SK-N-SH (cell line): ENCODE data around the gene CAPN7. TPM values are rescaled to one million over a fixed set of nuclear protein-coding genes. Genes with fewer than 3 reads are reported as not detected.

Experiments used
- CTCF ChIA-PET: fragments of 300-600, 350-600 bp; formaldehyde crosslinking; extraction: SDS; loops from one replicate; lab custom pipeline; 2021; lab: Yijun Ruan, JAX
- POLR2A ChIA-PET: fragments of 350-600 bp; sonication (Branson Sonifier 250); formaldehyde crosslinking; extraction: SDS; loops from one replicate; lab custom pipeline; 2020; ENCODE audit warnings: antibody characterized with exemption, inconsistent platforms; lab: Yijun Ruan, JAX
- DNase-seq: peaks from one replicate; pipeline ENCODE4 v3.0.0; 2012
- H2AFZ ChIP-seq: fragments of 200-600 bp; sonication (generic); 2 replicates; pipeline ENCODE4 v1.8.1; 2016; ENCODE audit warnings: antibody characterized with exemption, mild to moderate bottlenecking, low read depth
- H3F3A ChIP-seq: fragments of 200-600 bp; sonication (generic); replicated peaks from 2 replicates; pipeline ENCODE3; 2016; ENCODE audit warnings: antibody characterized with exemption, mild to moderate bottlenecking; ENCODE audit not compliant: insufficient read depth
- H3K27ac ChIP-seq, 2 experiments: fragments of 200-500 bp in 1 of 2; fragments of 200-600 bp in 1 of 2; sonication (Bioruptor generic) in 1 of 2; sonication (generic), shearing (Covaris generic) in 1 of 2; 2 replicates each; pipeline versions ENCODE4 v1.5.1 to v1.6.1; 2014 to 2016; ENCODE audit warnings: low read depth in 2 of 2, inconsistent platforms in 1 of 2, low read length in 1 of 2, mild to moderate bottlenecking in 1 of 2, mixed read lengths in 1 of 2
- H3K27me3 ChIP-seq: fragments of 200-600 bp; sonication (generic), shearing (Covaris generic); 2 replicates; pipeline ENCODE4 v1.6.1; 2016; ENCODE audit warnings: mixed run types; ENCODE audit not compliant: insufficient read depth
- H3K36me3 ChIP-seq, 2 experiments: fragments of 200-500 bp in 1 of 2; fragments of 200-600 bp in 1 of 2; sonication (Bioruptor generic) in 1 of 2; sonication (generic) in 1 of 2; replicated peaks in 1 of 2; 2 replicates each; pipeline versions ENCODE3 to v1.5.1; 2014 to 2016; ENCODE audit warnings: low read length in 1 of 2, mild to moderate bottlenecking in 1 of 2; ENCODE audit not compliant: insufficient read depth in 2 of 2, control insufficient read depth in 1 of 2
- H3K4me1 ChIP-seq, 2 experiments: fragments of 200-500 bp in 1 of 2; fragments of 200-600 bp in 1 of 2; sonication (Bioruptor generic) in 1 of 2; sonication (generic), shearing (Covaris generic) in 1 of 2; 2 replicates each; pipeline versions ENCODE4 v1.5.1 to v1.6.1; 2014 to 2016; ENCODE audit warnings: low read depth in 1 of 2, low read length in 1 of 2, mixed run types in 1 of 2; ENCODE audit not compliant: insufficient read depth in 2 of 2, control insufficient read depth in 1 of 2
- H3K4me2 ChIP-seq: fragments of 200-600 bp; sonication (generic), shearing (Covaris generic); 2 replicates; pipeline ENCODE4 v1.6.1; 2017; ENCODE audit warnings: mixed run types
- H3K4me3 ChIP-seq, 2 experiments: fragments of 200-500 bp in 1 of 2; fragments of 200-600 bp in 1 of 2; sonication (Bioruptor generic) in 1 of 2; sonication (generic), shearing (Covaris generic) in 1 of 2; 2 replicates each; pipeline versions ENCODE4 v1.5.1 to v1.8.1; 2014 to 2016; ENCODE audit warnings: low read depth in 2 of 2, inconsistent platforms in 1 of 2, low read length in 1 of 2, mild to moderate bottlenecking in 1 of 2, mixed read lengths in 1 of 2, moderate library complexity in 1 of 2
- H3K79me2 ChIP-seq: fragments of 200-600 bp; sonication (generic); 2 replicates; pipeline ENCODE4 v1.8.1; 2017; ENCODE audit warnings: mild to moderate bottlenecking; ENCODE audit not compliant: insufficient read depth
- H3K9ac ChIP-seq: fragments of 200-600 bp; sonication (generic); 2 replicates; pipeline ENCODE4 v1.6.1; 2017; ENCODE audit warnings: mixed run types
- H3K9me2 ChIP-seq: fragments of 200-600 bp; sonication (generic); 2 replicates; pipeline ENCODE4 v1.6.1; 2017; ENCODE audit warnings: mixed run types
- H3K9me3 ChIP-seq: fragments of 200-600 bp; sonication (generic); 2 replicates; pipeline ENCODE4 v1.6.1; 2017; ENCODE audit warnings: mixed run types, mild to moderate bottlenecking, moderate library complexity
- H4K20me1 ChIP-seq: fragments of 200-600 bp; sonication (generic); 2 replicates; pipeline ENCODE4 v1.6.1; 2017; ENCODE audit warnings: mild to moderate bottlenecking, mixed run types; ENCODE audit not compliant: insufficient read depth
- CHD2 ChIP-seq: fragments of 150-350 bp; IDR thresholded peaks from 2 replicates; pipeline ENCODE4 v1.6.1; 2018; ENCODE audit warnings: low read length; ENCODE audit not compliant: partially characterized antibody
- ELF1 ChIP-seq: IDR thresholded peaks from 2 replicates; pipeline ENCODE4 v1.4.0; 2012
- FOXJ3 ChIP-seq: sonication (generic); formaldehyde crosslinking; IDR thresholded peaks from 2 replicates; pipeline ENCODE4 v1.5.1; 2020; ENCODE audit warnings: mild to moderate bottlenecking, missing genetic modification reagents
- JUND ChIP-seq: IDR thresholded peaks from 2 replicates; pipeline ENCODE4 v1.4.0; 2012
- POLR2AphosphoS5 ChIP-seq: IDR thresholded peaks from 2 replicates; pipeline ENCODE4 v1.6.1; 2012; ENCODE audit warnings: low read depth, low read length
- RAD21 ChIP-seq: IDR thresholded peaks from 2 replicates; pipeline ENCODE4 v1.6.1; 2012; ENCODE audit warnings: mild to moderate bottlenecking, low read length
- RCOR1 ChIP-seq: fragments of 150-350 bp; IDR thresholded peaks from 2 replicates; pipeline ENCODE4 v1.6.1; 2017; ENCODE audit warnings: antibody characterized with exemption, low read length
- RFX5 ChIP-seq: IDR thresholded peaks from 2 replicates; pipeline ENCODE4 v1.6.1; 2012; ENCODE audit warnings: mild to moderate bottlenecking, improper control_type of control experiment, low read length
- RXRA ChIP-seq: IDR thresholded peaks from 2 replicates; pipeline ENCODE4 v1.4.0; 2012; ENCODE audit warnings: low read depth, mild to moderate bottlenecking, borderline replicate concordance
- TAF1 ChIP-seq: IDR thresholded peaks from 2 replicates; pipeline ENCODE4 v1.6.1; 2012; ENCODE audit warnings: low read depth, mild to moderate bottlenecking, low read length, moderate library complexity, borderline replicate concordance
- TCF12 ChIP-seq: IDR thresholded peaks from 2 replicates; pipeline ENCODE4 v1.4.0; 2012
- TEAD4 ChIP-seq: IDR thresholded peaks from 2 replicates; pipeline ENCODE4 v1.4.0; 2012; ENCODE audit warnings: mild to moderate bottlenecking, borderline replicate concordance; ENCODE audit not compliant: insufficient read depth
- YY1 ChIP-seq: IDR thresholded peaks from 2 replicates; pipeline ENCODE4 v1.4.0; 2012; ENCODE audit warnings: low read depth, mild to moderate bottlenecking
- WGBS: methylation state at CpG from one replicate; pipeline ENCODE4 v1.1.6; 2017; ENCODE audit warnings: low lambda C conversion rate; 5-methylcytosine and 5-hydroxymethylcytosine counted together
- polyA plus RNA-seq, 3 experiments: library from polyadenylated mRNA; depleted of rRNA; stranded (reverse); fragments of >200 nt; gene quantifications; 2 replicates each; pipeline ENCODE4 v1.2.3, GENCODE V29; 2012
- TF ChIP-seq, protein P1 (sequence below): IDR thresholded peaks from 2 replicates; pipeline ENCODE4 v1.4.0; 2012; ENCODE audit warnings: low read depth
- TF ChIP-seq, protein P2 (sequence below): IDR thresholded peaks from 2 replicates; pipeline ENCODE4 v1.4.0; 2012; ENCODE audit warnings: low read depth, borderline replicate concordance
- TF ChIP-seq, protein P3 (sequence below): fragments of 150-350 bp; IDR thresholded peaks from 2 replicates; pipeline ENCODE4 v1.6.1; 2016; ENCODE audit warnings: mild to moderate bottlenecking, low read depth, low read length

Gene CAPN7
- polyA plus RNA-seq, 1 of the 3 experiments (the other 2 are of a cell fraction), result 7.3 TPM

DNA sequence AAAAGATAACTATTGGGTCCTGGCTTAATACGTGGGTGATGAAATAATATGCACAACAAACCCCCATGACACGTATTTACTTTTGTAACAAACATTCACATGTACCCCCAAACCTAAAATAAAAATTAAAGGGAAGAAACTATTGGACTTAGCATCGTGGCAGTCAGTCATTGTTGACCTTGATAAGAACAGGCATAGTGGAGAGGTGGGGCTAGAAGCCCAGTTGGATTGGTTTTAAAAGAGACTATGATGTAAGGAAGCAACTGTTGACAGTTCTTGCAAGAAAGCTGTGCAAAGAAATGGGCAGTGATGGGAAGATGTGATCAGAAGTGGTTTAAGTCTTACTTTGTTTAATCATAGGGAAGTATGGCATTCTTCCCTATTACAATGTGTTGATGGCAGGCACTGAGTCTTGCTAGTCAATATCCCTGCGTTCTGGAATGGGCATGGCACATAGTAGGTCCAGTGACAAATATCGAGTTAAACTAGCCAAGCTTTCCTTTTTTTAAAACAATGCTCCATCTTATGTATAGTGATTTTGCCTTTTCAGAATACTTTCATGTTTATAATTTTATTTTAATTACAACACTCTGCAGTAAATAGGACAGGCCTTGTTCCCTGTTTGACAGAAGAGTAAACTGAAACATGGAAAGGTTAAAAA, 37.9 kb downstream of the CAPN7 start (continued):
- no peak for TF ChIP-seq RAD21
- no peak for TF ChIP-seq TAF1
- no peak for TF ChIP-seq RCOR1

DNA sequence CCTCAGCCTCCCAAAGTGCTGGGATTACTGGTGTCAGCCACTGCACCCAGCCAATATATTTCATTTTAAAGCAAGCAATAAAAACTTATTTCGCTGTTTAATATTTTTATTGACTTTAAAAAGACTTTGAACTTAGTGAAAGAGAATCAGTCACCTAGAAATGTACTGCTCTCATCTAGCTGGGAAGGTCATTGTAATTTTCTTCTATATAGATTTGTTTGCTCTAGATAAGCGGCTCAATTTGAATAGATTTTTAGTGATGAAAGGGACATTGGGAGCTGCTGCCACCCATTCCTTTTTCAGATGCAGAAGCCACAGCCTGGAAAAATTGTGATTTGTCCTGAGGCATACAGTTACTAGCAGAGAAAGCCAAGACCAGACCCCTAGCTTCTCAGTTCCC, 40.1 kb downstream of the CAPN7 start:
- Histone ChIP-seq H3K9ac (no peak overlapping the region), H2AFZ (no peak overlapping the region), H3K4me2 (no peak overlapping the region), H3K79me2 (no peaks in the 10 kb centered on the region), H3F3A (peaks cover 15% of the 10 kb centered on the region), H3K4me1 (no peaks in the 10 kb centered on the region), H3K27ac (no peak overlapping the region), H4K20me1 (no peaks in the 10 kb centered on the region), H3K9me2 (no peaks in the 10 kb centered on the region), H3K36me3 (peaks cover 78 to 81% of the 10 kb centered on the region in 2 experiments), H3K4me3 (no peak overlapping the region), H3K9me3 (no peaks in the 10 kb centered on the region), H3K27me3 (no peaks in the 10 kb centered on the region)
- TF ChIP-seq TAF1 (no peak), RXRA (no peak), TEAD4 (no peak), JUND (no peak), RAD21 (no peak), YY1 (no peak), TCF12 (no peak), ELF1 (no peak), FOXJ3 (CRISPR knock-in tag) (no peak), POLR2AphosphoS5 (no peak), CHD2 (no peak), RFX5 (no peak)
- TF ChIP-seq, protein P1, sequence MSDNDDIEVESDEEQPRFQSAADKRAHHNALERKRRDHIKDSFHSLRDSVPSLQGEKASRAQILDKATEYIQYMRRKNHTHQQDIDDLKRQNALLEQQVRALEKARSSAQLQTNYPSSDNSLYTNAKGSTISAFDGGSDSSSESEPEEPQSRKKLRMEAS, result no peak
- TF ChIP-seq, protein P2, sequence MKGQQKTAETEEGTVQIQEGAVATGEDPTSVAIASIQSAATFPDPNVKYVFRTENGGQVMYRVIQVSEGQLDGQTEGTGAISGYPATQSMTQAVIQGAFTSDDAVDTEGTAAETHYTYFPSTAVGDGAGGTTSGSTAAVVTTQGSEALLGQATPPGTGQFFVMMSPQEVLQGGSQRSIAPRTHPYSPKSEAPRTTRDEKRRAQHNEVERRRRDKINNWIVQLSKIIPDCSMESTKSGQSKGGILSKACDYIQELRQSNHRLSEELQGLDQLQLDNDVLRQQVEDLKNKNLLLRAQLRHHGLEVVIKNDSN, result no peak
- TF ChIP-seq, protein P3, sequence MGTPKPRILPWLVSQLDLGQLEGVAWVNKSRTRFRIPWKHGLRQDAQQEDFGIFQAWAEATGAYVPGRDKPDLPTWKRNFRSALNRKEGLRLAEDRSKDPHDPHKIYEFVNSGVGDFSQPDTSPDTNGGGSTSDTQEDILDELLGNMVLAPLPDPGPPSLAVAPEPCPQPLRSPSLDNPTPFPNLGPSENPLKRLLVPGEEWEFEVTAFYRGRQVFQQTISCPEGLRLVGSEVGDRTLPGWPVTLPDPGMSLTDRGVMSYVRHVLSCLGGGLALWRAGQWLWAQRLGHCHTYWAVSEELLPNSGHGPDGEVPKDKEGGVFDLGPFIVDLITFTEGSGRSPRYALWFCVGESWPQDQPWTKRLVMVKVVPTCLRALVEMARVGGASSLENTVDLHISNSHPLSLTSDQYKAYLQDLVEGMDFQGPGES, result no peak
- DNase-seq, result no peak
- ChIA-PET POLR2A (no interaction called here), CTCF (interaction anchor here (1.2 to 1.4 kb wide), 2 partner anchors 9 to 159 kb away, joined by 3 to 4 read pairs; no protein-coding TSS in a partner anchor)
- WGBS, result 93% methylated on average over 2 of the region's 2 CpGs
